Breast epithelium (tissue), 4 donors: Measurements from ENCODE around the gene MED1. TPM values are rescaled to one million over a fixed set of nuclear protein-coding genes. Genes with fewer than 3 reads are reported as not detected.
"Not testable (repeated sequence)": the region's sequence is repeated elsewhere in the genome, so short reads cannot be mapped to it uniquely, and the experiment has no call there.

Experiments used
- DNase-seq, 2 donors: peaks; one replicate each; pipeline ENCODE4 v3.0.0-alpha.2; 2019; ENCODE audit warnings: low spot score in 2 of 2
- H3K27ac ChIP-seq, 2 donors: fragments of 200-600 bp; sonication (generic) in 1 of 2; one replicate each; pipeline ENCODE4 v1.5.1; 2016 to 2019; ENCODE audit warnings: mild to moderate bottlenecking in 1 of 2
- H3K27me3 ChIP-seq, 2 donors: fragments of 200-600 bp; sonication (generic) in 1 of 2; one replicate each; pipeline versions ENCODE4 v1.5.1 to v1.6.0; 2017 to 2019; ENCODE audit warnings: control low read depth in 1 of 2, mild to moderate bottlenecking in 1 of 2
- H3K36me3 ChIP-seq: fragments of 200-600 bp; one replicate; pipeline ENCODE4 v1.5.1; 2019
- H3K4me1 ChIP-seq, 2 donors: fragments of 200-600 bp; sonication (generic); one replicate each; pipeline ENCODE4 v1.5.1; 2016 to 2019; ENCODE audit warnings: control low read depth in 1 of 2
- H3K4me3 ChIP-seq, 3 donors: fragments of 200-600 bp; sonication (generic); 1 replicate in 2 of 3; 2 replicates in 1 of 3; pipeline ENCODE4 v1.5.1; 2016 to 2019; ENCODE audit warnings: mild to moderate bottlenecking in 3 of 3, moderate library complexity in 2 of 3
- H3K9me3 ChIP-seq, 2 donors: fragments of 200-600 bp; sonication (generic) in 1 of 2; one replicate each; pipeline ENCODE4 v1.5.1; 2016 to 2019; ENCODE audit warnings: control low read depth in 1 of 2
- CTCF ChIP-seq, 3 donors: fragments of 450-650 bp; IDR thresholded peaks; one replicate each; pipeline ENCODE4 v1.5.1; 2016 to 2017; ENCODE audit warnings: antibody characterized with exemption in 3 of 3, mild to moderate bottlenecking in 3 of 3, moderate library complexity in 3 of 3
- POLR2A ChIP-seq: fragments of 450-650 bp; IDR thresholded peaks from one replicate; pipeline ENCODE4 v1.6.1; 2016; ENCODE audit warnings: antibody characterized with exemption, mild to moderate bottlenecking, moderate library complexity
- POLR2AphosphoS5 ChIP-seq, 3 donors: sonication (generic); formaldehyde crosslinking; IDR thresholded peaks; one replicate each; pipeline ENCODE4 v1.6.1; 2017; ENCODE audit warnings: antibody characterized with exemption in 3 of 3
- intact Hi-C: fragments of 100-400 bp; cut with DNase I; formaldehyde crosslinking; loops from one replicate; pipeline ENCODE4 v1.15.1; 2023; ENCODE audit warnings: low total_unique reads
- total RNA-seq, 3 donors: library from RNA; depleted of rRNA; stranded (reverse); fragments of >200 nt; gene quantifications; one replicate each; pipeline ENCODE4 v1.1.0, GENCODE V29; 2016

The MED1 gene
- 10 to 100 TPM; 21.4 to 36.3 (median 33.1) TPM for total RNA-seq

DNA sequence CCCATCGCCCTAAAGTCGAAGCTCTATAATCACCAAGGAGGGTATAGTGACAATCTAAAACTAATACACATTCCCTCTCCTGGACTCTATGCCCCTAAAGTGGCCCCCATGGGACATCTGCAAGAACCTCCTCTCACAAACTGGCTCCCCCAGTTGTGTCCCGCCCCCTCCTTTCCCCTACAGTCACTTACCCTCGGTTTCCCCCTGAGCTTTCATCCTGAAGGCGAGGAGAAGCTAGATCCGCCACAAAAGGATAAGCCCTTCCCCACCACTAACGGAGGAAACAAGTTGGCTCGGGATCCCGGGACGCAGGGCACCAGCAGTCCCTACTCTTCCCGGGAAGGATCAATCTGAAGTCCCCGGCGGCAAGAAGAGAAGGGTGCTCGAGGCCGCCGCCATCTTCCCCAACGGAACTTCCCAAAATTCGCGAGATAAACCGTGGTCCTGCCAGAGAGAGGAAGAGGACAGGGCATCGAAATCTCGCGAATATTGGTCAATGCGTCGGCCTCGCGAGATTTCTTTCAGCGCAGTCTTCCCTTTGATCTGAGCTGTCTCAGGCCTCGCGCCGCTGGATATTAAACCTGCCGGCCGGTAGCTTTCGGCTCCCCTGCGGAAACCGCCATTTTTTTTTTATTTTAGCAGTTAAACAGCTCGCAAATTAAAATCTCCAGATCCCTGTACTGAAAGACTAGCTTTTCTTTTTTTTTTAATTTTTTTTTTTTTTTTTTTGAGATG is at the start of gene MED1:
MED1 (minus strand) TSS at position 417 of the 735 bp plus-strand sequence; CDS start at position 216, 201 bp downstream.
- Histone ChIP-seq H3K4me1 (no peaks in the 10 kb centered on the region), H3K36me3 (no peaks in the 10 kb centered on the region), H3K9me3 (no peaks in the 10 kb centered on the region), H3K27ac (peak within 1 kb of the TSS; percentile 84 to 87), H3K27me3 (no peaks in the 10 kb centered on the region), H3K4me3 (peak within 1 kb of the TSS; percentile 62 to 80 (median 67))
- DNase-seq: peak; percentile 91 to 93
- intact Hi-C loops: no loop called here
- TF ChIP-seq POLR2A (peak; percentile 38), POLR2AphosphoS5 (IDR thresholded peaks at IDR 0.05) (peak; percentile 75 to 87 (median 84)), CTCF (IDR thresholded peaks at IDR 0.05) (no peak)

DNA sequence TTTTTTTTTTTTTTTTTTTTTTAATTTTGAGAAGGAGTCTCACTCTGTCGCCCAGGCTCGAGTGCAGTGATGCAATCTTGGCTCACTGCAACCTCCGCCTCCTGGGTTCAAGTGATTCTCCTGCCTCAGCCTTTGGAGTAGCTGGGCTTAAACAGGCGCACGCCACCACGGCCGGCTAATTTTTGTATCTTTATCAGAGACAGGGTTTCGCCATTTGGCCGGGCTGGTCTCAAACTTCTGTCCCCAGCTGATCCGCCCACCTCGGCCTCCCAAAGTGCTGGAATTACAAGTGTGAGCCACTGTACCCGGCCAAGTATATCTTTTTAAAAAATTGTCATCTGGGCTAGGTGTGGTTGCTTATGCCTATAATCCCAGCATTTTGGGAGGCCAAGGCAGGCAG is 45.9 kb upstream of the MED1 start:
- intact Hi-C loops, H3K27ac ChIP-seq, H3K4me1 ChIP-seq, H3K9me3 ChIP-seq, H3K4me3 ChIP-seq, H3K27me3 ChIP-seq, H3K36me3 ChIP-seq: not testable (repeated sequence)
- peak in 1 of 2 donors; percentile 13 for DNase-seq

DNA sequence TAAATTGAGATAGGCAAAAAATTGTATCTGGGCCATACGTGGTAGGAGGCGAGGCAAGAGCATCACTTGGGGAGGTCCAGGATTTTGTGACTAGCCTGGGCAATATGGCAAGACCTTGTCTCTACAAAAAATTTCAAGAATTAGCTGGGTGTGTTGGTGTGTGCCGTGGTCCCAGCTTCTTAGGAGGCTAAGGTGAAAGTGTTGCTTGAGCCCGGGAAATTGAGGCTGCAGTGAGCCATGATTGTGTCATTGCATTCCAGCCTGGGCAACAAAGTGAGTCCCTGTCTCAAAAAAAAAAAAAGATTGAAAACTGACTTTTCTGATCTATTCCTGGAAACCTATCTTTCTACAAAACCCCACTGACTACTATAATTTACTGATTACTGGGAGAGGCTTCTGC is 36.9 kb upstream of the MED1 start:
- H3K4me3 ChIP-seq: no peak overlapping the region
- intact Hi-C loops: no loop called here
- H3K36me3 ChIP-seq: no peaks in the 10 kb centered on the region
- H3K27me3 ChIP-seq: no peaks in the 10 kb centered on the region
- no peaks in the 10 kb centered on the region for H3K4me1 ChIP-seq
- no peak for DNase-seq
- TF ChIP-seq POLR2A (no peak), CTCF (IDR thresholded peaks at IDR 0.05) (no peak), POLR2AphosphoS5 (IDR thresholded peaks at IDR 0.05) (no peak)
- no peaks in the 10 kb centered on the region for H3K9me3 ChIP-seq
- H3K27ac ChIP-seq: no peak overlapping the region

DNA sequence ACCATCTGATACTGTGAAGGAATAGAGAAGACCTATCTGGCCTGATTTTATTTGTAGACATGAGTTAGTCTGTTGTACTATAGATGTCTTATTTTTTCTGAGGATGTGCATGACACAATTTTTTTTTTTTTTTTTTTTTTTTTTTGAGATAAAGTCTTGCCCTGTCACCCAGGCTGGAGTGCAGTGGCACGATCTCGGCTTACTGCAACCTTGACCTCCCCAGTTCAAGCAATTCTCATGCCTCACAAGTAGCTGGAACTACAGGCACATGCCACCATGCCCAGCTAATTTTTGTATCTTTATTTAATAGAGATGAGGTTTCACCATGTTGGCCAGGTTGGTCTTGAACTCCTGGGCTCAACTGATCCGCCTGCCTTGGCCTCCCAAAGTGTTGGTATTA is 36.4 kb upstream of the MED1 start:
- DNase-seq, H3K27ac ChIP-seq, H3K4me1 ChIP-seq, intact Hi-C loops, H3K4me3 ChIP-seq, H3K9me3 ChIP-seq, H3K27me3 ChIP-seq, H3K36me3 ChIP-seq: not testable (repeated sequence)

DNA sequence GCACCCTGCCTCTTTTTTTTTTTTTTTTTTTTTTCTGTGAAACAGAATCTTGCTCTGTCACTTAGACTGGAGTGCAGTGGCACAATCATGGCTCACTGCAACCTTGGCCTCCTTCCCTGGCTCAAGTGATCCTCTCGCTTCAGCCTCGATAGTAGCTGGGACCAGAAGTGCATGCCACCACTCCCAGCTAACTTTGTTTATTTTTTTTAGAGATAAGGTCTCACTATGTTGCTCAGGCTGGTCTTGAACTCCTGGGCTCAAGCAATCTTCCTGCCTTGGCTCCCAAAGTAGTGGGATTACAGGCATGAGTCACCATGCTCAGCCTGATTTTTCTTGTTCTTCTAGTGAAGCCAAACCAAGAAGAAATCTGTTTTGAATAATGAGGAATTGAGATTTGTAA is 35.2 kb upstream of the MED1 start:
- Histone ChIP-seq H3K27ac (peak overlapping the region in 1 of 2 donors; percentile 30), H3K4me1 (no peaks in the 10 kb centered on the region), H3K27me3 (no peaks in the 10 kb centered on the region), H3K9me3 (no peaks in the 10 kb centered on the region), H3K36me3 (no peaks in the 10 kb centered on the region), H3K4me3 (no peak overlapping the region)
- no peak for TF ChIP-seq POLR2AphosphoS5 (IDR thresholded peaks at IDR 0.05)
- no peak for TF ChIP-seq POLR2A
- no peak for TF ChIP-seq CTCF (IDR thresholded peaks at IDR 0.05)
- no peak for DNase-seq
- intact Hi-C loops: no loop called here

GRCh38 chr17:39485555-39485954 is 34.5 kb upstream of the MED1 start:
- intact Hi-C loops: no loop called here
- peak in 1 of 2 donors; percentile 64 for DNase-seq
- H3K36me3 ChIP-seq: no peaks in the 10 kb centered on the region

More at GRCh38 chr17:39485555-39485954, 34.5 kb upstream of the MED1 start:
- Histone ChIP-seq H3K4me3 (no peak overlapping the region), H3K27ac (no peak overlapping the region), H3K4me1 (no peaks in the 10 kb centered on the region), H3K9me3 (no peaks in the 10 kb centered on the region), H3K27me3 (no peaks in the 10 kb centered on the region)
- no peak for TF ChIP-seq POLR2A
- TF ChIP-seq CTCF (IDR thresholded peaks at IDR 0.05): no peak
- TF ChIP-seq POLR2AphosphoS5 (IDR thresholded peaks at IDR 0.05): no peak
